ENCODE measurements around the gene CABLES2.

CABLES2 gene

GRCh38 chr20:62350629-62351422 is 56.3 kb downstream of the CABLES2 start:
- Histone ChIP-seq H3K36me3 (ENCODE audit: control insufficient read depth, insufficient read depth, low read length, severe bottlenecking) (no peaks in the 10 kb centered on the region), H3K27me3 (replicated peaks; ENCODE audit: control insufficient read depth, insufficient read depth, low read length) (no peaks in the 10 kb centered on the region), H3K4me1 (ENCODE audit: control insufficient read depth, insufficient read depth, low read length) (peaks cover 11% of the 10 kb centered on the region), H3K9me3 (ENCODE audit: control insufficient read depth, low read length) (peaks cover 3% of the 10 kb centered on the region), H3K4me3 (ENCODE audit: low read length) (no peak overlapping the region), H3K9ac (ENCODE audit: low read length) (no peak overlapping the region)
- DNase-seq (ENCODE audit: low read depth) = no peak

GRCh38 chr20:62350098-62350628 is 56.9 kb downstream of the CABLES2 start:
- Histone ChIP-seq H3K4me3 (ENCODE audit: low read length) (no peak overlapping the region), H3K27me3 (replicated peaks; ENCODE audit: control insufficient read depth, insufficient read depth, low read length) (no peaks in the 10 kb centered on the region), H3K9ac (ENCODE audit: low read length) (no peak overlapping the region), H3K9me3 (ENCODE audit: control insufficient read depth, low read length) (peaks cover 3% of the 10 kb centered on the region), H3K36me3 (ENCODE audit: control insufficient read depth, insufficient read depth, low read length, severe bottlenecking) (no peaks in the 10 kb centered on the region), H3K4me1 (ENCODE audit: control insufficient read depth, insufficient read depth, low read length) (peaks cover 4% of the 10 kb centered on the region)
- no peak for DNase-seq (ENCODE audit: low read depth)

- no peak for DNase-seq (ENCODE audit: low read depth)
- Histone ChIP-seq H3K9ac (ENCODE audit: low read length) (no peak overlapping the region), H3K4me1 (ENCODE audit: control insufficient read depth, insufficient read depth, low read length) (no peaks in the 10 kb centered on the region), H3K36me3 (ENCODE audit: control insufficient read depth, insufficient read depth, low read length, severe bottlenecking) (no peaks in the 10 kb centered on the region), H3K9me3 (ENCODE audit: control insufficient read depth, low read length) (peaks cover 3% of the 10 kb centered on the region), H3K4me3 (ENCODE audit: low read length) (no peak overlapping the region), H3K27me3 (replicated peaks; ENCODE audit: control insufficient read depth, insufficient read depth, low read length) (no peaks in the 10 kb centered on the region)
Observed at GRCh38 chr20:62349556-62350097, 57.5 kb downstream of the CABLES2 start.

- H3K9ac ChIP-seq (ENCODE audit: low read length) = no peak overlapping the region
- peaks cover 3% of the 10 kb centered on the region for H3K9me3 ChIP-seq (ENCODE audit: control insufficient read depth, low read length)
- no peaks in the 10 kb centered on the region for H3K27me3 ChIP-seq (replicated peaks; ENCODE audit: control insufficient read depth, insufficient read depth, low read length)
- no peak for DNase-seq (ENCODE audit: low read depth)
- H3K4me3 ChIP-seq (ENCODE audit: low read length) = no peak overlapping the region
- no peaks in the 10 kb centered on the region for H3K4me1 ChIP-seq (ENCODE audit: control insufficient read depth, insufficient read depth, low read length)
- no peaks in the 10 kb centered on the region for H3K36me3 ChIP-seq (ENCODE audit: control insufficient read depth, insufficient read depth, low read length, severe bottlenecking)
Observed at GRCh38 chr20:62348604-62349003, 58.5 kb downstream of the CABLES2 start.

GRCh38 chr20:62347445-62347844 is 59.6 kb downstream of the CABLES2 start:
- no peak for DNase-seq (ENCODE audit: low read depth)
- no peaks in the 10 kb centered on the region for H3K36me3 ChIP-seq (ENCODE audit: control insufficient read depth, insufficient read depth, low read length, severe bottlenecking)
- no peaks in the 10 kb centered on the region for H3K27me3 ChIP-seq (replicated peaks; ENCODE audit: control insufficient read depth, insufficient read depth, low read length)
- peaks cover 3% of the 10 kb centered on the region for H3K9me3 ChIP-seq (ENCODE audit: control insufficient read depth, low read length)
- no peaks in the 10 kb centered on the region for H3K4me1 ChIP-seq (ENCODE audit: control insufficient read depth, insufficient read depth, low read length)
- H3K9ac ChIP-seq (ENCODE audit: low read length) = no peak overlapping the region
- H3K4me3 ChIP-seq (ENCODE audit: low read length) = no peak overlapping the region

GRCh38 chr20:62347151-62347404 is 60.0 kb downstream of the CABLES2 start:
- H3K27me3 ChIP-seq (replicated peaks; ENCODE audit: control insufficient read depth, insufficient read depth, low read length) = no peaks in the 10 kb centered on the region
- no peak overlapping the region for H3K4me3 ChIP-seq (ENCODE audit: low read length)
- no peaks in the 10 kb centered on the region for H3K4me1 ChIP-seq (ENCODE audit: control insufficient read depth, insufficient read depth, low read length)
- peaks cover 3% of the 10 kb centered on the region for H3K9me3 ChIP-seq (ENCODE audit: control insufficient read depth, low read length)
- H3K9ac ChIP-seq (ENCODE audit: low read length) = no peak overlapping the region
- DNase-seq (ENCODE audit: low read depth) = no peak
- H3K36me3 ChIP-seq (ENCODE audit: control insufficient read depth, insufficient read depth, low read length, severe bottlenecking) = no peaks in the 10 kb centered on the region

- H3K4me1 ChIP-seq (ENCODE audit: control insufficient read depth, insufficient read depth, low read length) = no peaks in the 10 kb centered on the region
- no peak overlapping the region for H3K4me3 ChIP-seq (ENCODE audit: low read length)
- H3K9ac ChIP-seq (ENCODE audit: low read length) = no peak overlapping the region
- H3K9me3 ChIP-seq (ENCODE audit: control insufficient read depth, low read length) = peaks cover 3% of the 10 kb centered on the region
- DNase-seq (ENCODE audit: low read depth) = no peak
- no peaks in the 10 kb centered on the region for H3K27me3 ChIP-seq (replicated peaks; ENCODE audit: control insufficient read depth, insufficient read depth, low read length)
- H3K36me3 ChIP-seq (ENCODE audit: control insufficient read depth, insufficient read depth, low read length, severe bottlenecking) = no peaks in the 10 kb centered on the region
Observed at GRCh38 chr20:62346398-62347150, 60.5 kb downstream of the CABLES2 start.

- no peaks in the 10 kb centered on the region for H3K27me3 ChIP-seq (replicated peaks; ENCODE audit: control insufficient read depth, insufficient read depth, low read length)
- H3K36me3 ChIP-seq (ENCODE audit: control insufficient read depth, insufficient read depth, low read length, severe bottlenecking) = no peaks in the 10 kb centered on the region
- H3K4me3 ChIP-seq (ENCODE audit: low read length) = no peak overlapping the region
- no peak for DNase-seq (ENCODE audit: low read depth)
- H3K9me3 ChIP-seq (ENCODE audit: control insufficient read depth, low read length) = peaks cover 9% of the 10 kb centered on the region
- no peak overlapping the region for H3K9ac ChIP-seq (ENCODE audit: low read length)
- no peaks in the 10 kb centered on the region for H3K4me1 ChIP-seq (ENCODE audit: control insufficient read depth, insufficient read depth, low read length)
Observed at GRCh38 chr20:62345681-62346370, 61.3 kb downstream of the CABLES2 start.

- no peak for DNase-seq (ENCODE audit: low read depth)
- Histone ChIP-seq H3K4me3 (ENCODE audit: low read length) (no peak overlapping the region), H3K4me1 (ENCODE audit: control insufficient read depth, insufficient read depth, low read length) (no peaks in the 10 kb centered on the region), H3K36me3 (ENCODE audit: control insufficient read depth, insufficient read depth, low read length, severe bottlenecking) (no peaks in the 10 kb centered on the region), H3K9me3 (ENCODE audit: control insufficient read depth, low read length) (peaks cover 9% of the 10 kb centered on the region), H3K9ac (ENCODE audit: low read length) (no peak overlapping the region), H3K27me3 (replicated peaks; ENCODE audit: control insufficient read depth, insufficient read depth, low read length) (no peaks in the 10 kb centered on the region)
Observed at GRCh38 chr20:62344782-62345181, 62.3 kb downstream of the CABLES2 start.

- Histone ChIP-seq H3K27me3 (replicated peaks; ENCODE audit: control insufficient read depth, insufficient read depth, low read length) (no peaks in the 10 kb centered on the region), H3K9ac (ENCODE audit: low read length) (no peak overlapping the region), H3K36me3 (ENCODE audit: control insufficient read depth, insufficient read depth, low read length, severe bottlenecking) (no peaks in the 10 kb centered on the region), H3K9me3 (ENCODE audit: control insufficient read depth, low read length) (peaks cover 9% of the 10 kb centered on the region), H3K4me1 (ENCODE audit: control insufficient read depth, insufficient read depth, low read length) (no peaks in the 10 kb centered on the region), H3K4me3 (ENCODE audit: low read length) (no peak overlapping the region)
- DNase-seq (ENCODE audit: low read depth) = no peak
Observed at GRCh38 chr20:62344092-62344491, 63.0 kb downstream of the CABLES2 start.

GRCh38 chr20:62342910-62343309 is 64.2 kb downstream of the CABLES2 start:
- Histone ChIP-seq H3K4me1 (ENCODE audit: control insufficient read depth, insufficient read depth, low read length) (no peaks in the 10 kb centered on the region), H3K36me3 (ENCODE audit: control insufficient read depth, insufficient read depth, low read length, severe bottlenecking) (no peaks in the 10 kb centered on the region), H3K27me3 (replicated peaks; ENCODE audit: control insufficient read depth, insufficient read depth, low read length) (no peaks in the 10 kb centered on the region), H3K4me3 (ENCODE audit: low read length) (no peak overlapping the region), H3K9ac (ENCODE audit: low read length) (no peak overlapping the region), H3K9me3 (ENCODE audit: control insufficient read depth, low read length) (peaks cover 6% of the 10 kb centered on the region)
- DNase-seq (ENCODE audit: low read depth) = no peak
